Activated B cell treated with CpG ODN at 0.5 μM for 24 hours (primary cell): ENCODE measurements around the gene DOCK3. TPM values are rescaled to one million over a fixed set of nuclear protein-coding genes. Genes with fewer than 3 reads are reported as not detected.
"Not testable (repeated sequence)": the region's sequence is repeated elsewhere in the genome, so short reads cannot be mapped to it uniquely, and the experiment has no call there.

ENCODE experiments used
- ATAC-seq: fragments of 200-7000 bp; cut with Tn5 transposase; one replicate; pipeline ENCODE4 v1.10.0; 2021; ENCODE audit warnings: low read depth, mild to moderate bottlenecking, moderate library complexity
- CTCF ChIA-PET: fragments of 350-600 bp; sonication (Branson Sonifier 250); formaldehyde crosslinking; loops from one replicate; lab custom pipeline; 2021; ENCODE audit warnings: antibody characterized with exemption; lab: Charles Lee
- POLR2A ChIA-PET: fragments of 350-600 bp; sonication (Branson Sonifier 250); formaldehyde crosslinking; loops from one replicate; lab custom pipeline; 2021; ENCODE audit warnings: antibody characterized with exemption; lab: Charles Lee
- DNase-seq: peaks from one replicate; pipeline ENCODE4 v3.0.0; 2022
- H3K27ac Mint-ChIP-seq: one replicate; pipeline ENCODE4 v1.8.0; 2020; ENCODE audit warnings: mixed read lengths
- H3K27me3 Mint-ChIP-seq: one replicate; pipeline ENCODE4 v1.8.0; 2021; ENCODE audit warnings: mixed read lengths
- H3K36me3 Mint-ChIP-seq: one replicate; pipeline ENCODE4 v1.8.0; 2021; ENCODE audit warnings: low read depth, mixed read lengths
- H3K4me1 Mint-ChIP-seq: one replicate; pipeline ENCODE4 v1.8.0; 2021; ENCODE audit warnings: mixed read lengths
- H3K4me3 Mint-ChIP-seq: one replicate; pipeline ENCODE4 v1.8.0; 2020; ENCODE audit warnings: mild to moderate bottlenecking, mixed read lengths
- H3K9me3 Mint-ChIP-seq: one replicate; pipeline ENCODE4 v1.8.0; 2020; ENCODE audit warnings: mixed read lengths
- intact Hi-C: fragments of 100-400 bp; cut with micrococcal nuclease; formaldehyde crosslinking; loops from one replicate; pipeline ENCODE4 v1.15.1; 2024
- total RNA-seq: library from RNA; stranded (reverse); gene quantifications from 2 replicates; pipeline ENCODE4 v1.2.3, GENCODE V29; 2022
- TF ChIP-seq, protein P1 (sequence below): fragments of 200-600 bp; IDR thresholded peaks from one replicate; pipeline ENCODE4 v1.8.0; 2022; ENCODE audit warnings: antibody characterized with exemption, mild to moderate bottlenecking

DOCK3 gene
- total RNA-seq, 1 donor from 2014 or later: 0.04 TPM

DNA sequence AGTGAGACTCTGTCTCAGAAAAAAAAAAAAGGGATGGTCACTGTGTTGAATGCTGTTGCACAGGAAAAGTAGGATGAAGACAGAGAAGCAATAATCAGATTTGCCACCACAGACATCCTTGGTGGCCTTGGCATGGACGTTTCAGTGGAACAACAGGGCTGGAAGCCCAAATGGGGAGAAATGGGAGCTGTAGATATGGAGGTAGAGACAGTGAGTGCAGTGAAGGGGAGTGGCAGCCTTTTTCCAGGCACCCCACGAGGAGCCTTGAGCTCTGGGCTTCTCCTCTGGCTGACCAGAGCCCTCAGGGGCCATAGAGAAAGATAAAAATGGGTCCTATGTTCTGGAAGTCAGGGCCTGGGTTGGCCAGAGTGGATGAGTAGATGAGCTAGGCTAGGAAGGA is 12.3 kb upstream of the DOCK3 start:
- peaks cover 2% of the 10 kb centered on the region for H3K27me3 Mint-ChIP-seq
- CTCF ChIA-PET: no interaction called here
- ATAC-seq (no peak), DNase-seq (no peak)
- H3K9me3 Mint-ChIP-seq: no peaks in the 10 kb centered on the region
- TF ChIP-seq, protein P1, sequence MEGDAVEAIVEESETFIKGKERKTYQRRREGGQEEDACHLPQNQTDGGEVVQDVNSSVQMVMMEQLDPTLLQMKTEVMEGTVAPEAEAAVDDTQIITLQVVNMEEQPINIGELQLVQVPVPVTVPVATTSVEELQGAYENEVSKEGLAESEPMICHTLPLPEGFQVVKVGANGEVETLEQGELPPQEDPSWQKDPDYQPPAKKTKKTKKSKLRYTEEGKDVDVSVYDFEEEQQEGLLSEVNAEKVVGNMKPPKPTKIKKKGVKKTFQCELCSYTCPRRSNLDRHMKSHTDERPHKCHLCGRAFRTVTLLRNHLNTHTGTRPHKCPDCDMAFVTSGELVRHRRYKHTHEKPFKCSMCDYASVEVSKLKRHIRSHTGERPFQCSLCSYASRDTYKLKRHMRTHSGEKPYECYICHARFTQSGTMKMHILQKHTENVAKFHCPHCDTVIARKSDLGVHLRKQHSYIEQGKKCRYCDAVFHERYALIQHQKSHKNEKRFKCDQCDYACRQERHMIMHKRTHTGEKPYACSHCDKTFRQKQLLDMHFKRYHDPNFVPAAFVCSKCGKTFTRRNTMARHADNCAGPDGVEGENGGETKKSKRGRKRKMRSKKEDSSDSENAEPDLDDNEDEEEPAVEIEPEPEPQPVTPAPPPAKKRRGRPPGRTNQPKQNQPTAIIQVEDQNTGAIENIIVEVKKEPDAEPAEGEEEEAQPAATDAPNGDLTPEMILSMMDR: no peak
- intact Hi-C loops: no loop called here
- H3K4me1 Mint-ChIP-seq: peaks cover 1% of the 10 kb centered on the region
- no peak overlapping the region for H3K27ac Mint-ChIP-seq
- H3K36me3 Mint-ChIP-seq: no peaks in the 10 kb centered on the region
- POLR2A ChIA-PET: no interaction called here
- H3K4me3 Mint-ChIP-seq: no peak overlapping the region

DNA sequence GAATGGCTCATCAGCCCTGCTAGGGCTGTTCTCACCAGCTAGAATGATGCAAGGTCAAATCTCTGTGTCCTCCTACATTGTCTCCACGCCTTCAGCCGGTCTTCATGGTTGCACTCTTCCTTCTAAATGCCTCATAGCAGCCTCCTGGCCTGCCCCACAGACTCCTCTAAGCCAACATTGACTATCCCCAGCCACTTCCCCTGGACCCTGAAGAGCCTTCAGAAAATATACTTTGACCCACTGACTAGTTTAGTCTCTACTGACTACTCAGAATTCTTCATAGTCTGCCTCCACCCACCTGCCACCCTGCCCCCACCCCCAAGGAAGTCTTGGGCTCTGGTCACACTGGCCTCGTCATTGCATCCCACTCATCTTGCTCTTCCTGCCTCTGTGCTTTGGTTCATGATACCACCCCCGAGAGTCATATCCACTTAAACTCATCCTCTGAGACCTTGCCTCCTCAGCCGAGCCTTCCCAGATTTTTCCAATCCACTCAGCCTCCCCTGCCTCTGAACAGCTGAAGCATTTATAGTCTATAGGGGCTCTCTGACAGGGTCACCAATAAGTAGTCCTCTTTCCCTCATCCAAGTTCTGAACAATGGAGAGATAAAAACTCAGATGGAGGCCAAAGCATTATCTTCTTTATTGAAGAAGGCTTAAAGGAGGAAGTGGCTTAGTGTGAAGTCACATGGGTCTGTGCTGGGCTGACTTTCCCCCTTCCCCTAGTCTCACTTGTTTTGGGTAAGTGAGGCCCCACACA is 9.5 kb upstream of the DOCK3 start:
- DNase-seq (no peak), ATAC-seq (no peak)
- peaks cover 1% of the 10 kb centered on the region for H3K4me1 Mint-ChIP-seq
- intact Hi-C loops: no loop called here
- H3K36me3 Mint-ChIP-seq: no peaks in the 10 kb centered on the region
- no peak overlapping the region for H3K4me3 Mint-ChIP-seq
- CTCF ChIA-PET: no interaction called here
- POLR2A ChIA-PET: no interaction called here
- no peak overlapping the region for H3K27ac Mint-ChIP-seq
- H3K9me3 Mint-ChIP-seq: no peaks in the 10 kb centered on the region
- H3K27me3 Mint-ChIP-seq: peaks cover 2% of the 10 kb centered on the region
- TF ChIP-seq, protein P1: no peak

DNA sequence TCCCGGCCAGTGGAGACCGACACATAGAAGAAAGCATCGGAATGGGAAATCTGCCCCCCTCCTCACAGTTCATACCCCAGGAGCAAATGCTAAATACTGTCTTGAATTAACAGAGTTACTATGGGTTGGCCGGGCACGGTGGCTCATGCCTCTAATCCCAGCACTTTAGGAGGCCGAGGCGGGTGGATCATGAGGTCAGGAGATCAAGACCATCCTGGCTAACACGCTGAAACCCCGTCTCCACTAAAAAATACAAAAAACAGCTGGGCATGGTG is 8.9 kb upstream of the DOCK3 start:
- H3K27me3 Mint-ChIP-seq, POLR2A ChIA-PET, H3K4me1 Mint-ChIP-seq, DNase-seq, H3K36me3 Mint-ChIP-seq, ATAC-seq, H3K27ac Mint-ChIP-seq, CTCF ChIA-PET, H3K4me3 Mint-ChIP-seq, H3K9me3 Mint-ChIP-seq, intact Hi-C loops: not testable (repeated sequence)

DNA sequence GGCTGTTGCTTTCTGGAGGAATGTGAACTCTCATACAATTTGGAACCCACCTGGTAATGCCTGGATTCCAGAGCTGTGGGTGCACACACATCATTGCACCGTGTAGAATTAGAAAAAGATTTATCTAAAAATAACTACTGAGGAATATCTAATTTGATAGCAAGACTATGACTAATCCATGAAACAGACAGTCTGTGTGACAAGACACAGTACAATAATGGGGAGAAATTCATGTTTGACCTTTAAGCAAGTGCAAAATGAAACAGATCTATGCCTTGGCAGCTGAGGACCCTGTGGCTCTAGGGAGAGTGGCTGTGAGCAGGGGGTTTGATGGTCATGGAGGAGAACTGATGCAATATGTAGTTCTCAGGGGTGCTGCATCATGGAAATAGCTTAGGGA is 7.9 kb upstream of the DOCK3 start:
- ATAC-seq (no peak), DNase-seq (no peak)
- Mint-ChIP-seq H3K27ac (no peak overlapping the region), H3K9me3 (no peaks in the 10 kb centered on the region), H3K4me3 (no peak overlapping the region), H3K36me3 (no peaks in the 10 kb centered on the region), H3K4me1 (peaks cover 1% of the 10 kb centered on the region), H3K27me3 (peaks cover under 1% of the 10 kb centered on the region)
- ChIA-PET POLR2A (no interaction called here), CTCF (interaction anchor here (1.0 kb wide), 1 partner anchor 12 kb away, joined by 3 read pairs; no protein-coding TSS in a partner anchor)
- TF ChIP-seq, protein P1: no peak
- intact Hi-C loops: no loop called here

DNA sequence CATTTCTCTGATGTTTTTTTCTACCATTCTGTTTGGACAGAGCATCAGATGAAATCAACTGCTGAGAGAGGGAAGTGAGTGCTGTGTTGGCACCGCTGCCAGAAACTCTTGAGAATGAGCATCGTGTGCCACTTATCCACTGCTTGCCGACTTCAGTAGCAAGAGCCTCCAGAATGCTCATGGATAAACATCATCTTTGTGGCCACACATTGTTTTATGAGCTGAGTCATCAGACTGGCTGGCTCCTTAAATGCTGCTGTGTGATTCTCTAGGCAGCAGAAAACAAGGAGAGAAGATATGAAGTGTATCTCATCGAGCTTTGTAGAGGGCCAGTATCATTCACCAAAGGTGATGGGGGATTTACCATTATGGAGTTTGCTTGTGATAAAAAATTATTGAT is 3.4 kb upstream of the DOCK3 start:
- intact Hi-C loops: no loop called here
- Mint-ChIP-seq H3K27ac (no peak overlapping the region), H3K36me3 (no peaks in the 10 kb centered on the region), H3K4me1 (peaks cover 6% of the 10 kb centered on the region), H3K9me3 (no peaks in the 10 kb centered on the region), H3K4me3 (no peak overlapping the region), H3K27me3 (peaks cover 23% of the 10 kb centered on the region)
- ChIA-PET CTCF (no interaction called here), POLR2A (no interaction called here)
- ATAC-seq (no peak), DNase-seq (no peak)
- TF ChIP-seq, protein P1: no peak

DNA sequence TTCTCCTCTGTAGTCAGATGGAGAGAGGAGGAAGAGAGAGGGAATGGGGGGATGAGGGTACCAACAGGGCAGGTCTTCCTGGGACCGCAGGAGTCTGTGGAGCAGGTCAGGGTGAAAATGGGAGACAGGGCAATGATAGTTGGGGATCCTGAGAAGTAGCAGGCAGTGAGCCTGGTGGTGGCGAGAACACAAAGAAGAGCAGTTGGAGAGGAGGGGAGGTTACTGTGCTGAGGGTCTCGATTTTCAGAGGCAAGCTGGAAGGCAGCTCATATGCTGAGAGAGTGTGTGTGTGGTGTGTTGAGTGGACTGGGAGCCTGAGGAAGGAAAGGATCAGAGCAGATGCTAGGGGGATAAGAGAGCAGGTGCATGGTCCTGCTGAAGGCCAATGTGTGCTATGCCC is 2.1 kb upstream of the DOCK3 start:
- H3K4me1 Mint-ChIP-seq: peaks cover 6% of the 10 kb centered on the region
- H3K27ac Mint-ChIP-seq: no peak overlapping the region
- CTCF ChIA-PET: interaction anchor here (0.7 kb wide), 1 partner anchor 1314 kb away, joined by 3 read pairs; no protein-coding TSS in a partner anchor
- intact Hi-C loops: no loop called here
- TF ChIP-seq, protein P1: no peak
- H3K36me3 Mint-ChIP-seq: no peaks in the 10 kb centered on the region
- H3K4me3 Mint-ChIP-seq: no peak overlapping the region
- H3K27me3 Mint-ChIP-seq: peaks cover 28% of the 10 kb centered on the region
- DNase-seq (no peak), ATAC-seq (no peak)
- POLR2A ChIA-PET: no interaction called here
- no peaks in the 10 kb centered on the region for H3K9me3 Mint-ChIP-seq
